Hepatocyte (in vitro differentiated cells): Measurements from ENCODE around the gene NRL. TPM values are rescaled to one million over a fixed set of nuclear protein-coding genes. Genes with fewer than 3 reads are reported as not detected.

Experiments used
- DNase-seq: peaks from one replicate; pipeline ENCODE4 v3.0.0-alpha.2; 2016; ENCODE audit warnings: low spot score
- H2AFZ ChIP-seq: fragments of 200-600 bp; sonication (generic); 2 replicates; pipeline ENCODE4 v1.6.0; 2016; ENCODE audit warnings: antibody characterized with exemption, mild to moderate bottlenecking
- H3K27ac ChIP-seq: fragments of 200-600 bp; sonication (generic); 2 replicates; pipeline ENCODE4 v1.5.1; 2016; ENCODE audit warnings: mild to moderate bottlenecking
- H3K27me3 ChIP-seq: fragments of 200-600 bp; sonication (generic); 2 replicates; pipeline ENCODE4 v1.6.1; 2016
- H3K36me3 ChIP-seq: fragments of 200-600 bp; sonication (generic); replicated peaks from 2 replicates; pipeline ENCODE4 v1.5.1; 2016; ENCODE audit warnings: low read depth; ENCODE audit not compliant: insufficient read depth
- H3K4me1 ChIP-seq: fragments of 200-600 bp; sonication (generic); 2 replicates; pipeline ENCODE4 v1.5.1; 2016; ENCODE audit warnings: mild to moderate bottlenecking, moderate library complexity; ENCODE audit not compliant: insufficient read depth
- H3K4me2 ChIP-seq: fragments of 200-600 bp; sonication (generic); 2 replicates; pipeline ENCODE4 v1.6.0; 2016
- H3K4me3 ChIP-seq: fragments of 200-600 bp; sonication (generic); 2 replicates; pipeline ENCODE4 v1.5.1; 2016; ENCODE audit warnings: mild to moderate bottlenecking
- H3K79me2 ChIP-seq: fragments of 200-600 bp; sonication (generic); 2 replicates; pipeline ENCODE4 v1.6.0; 2017; ENCODE audit warnings: mild to moderate bottlenecking
- H3K9me2 ChIP-seq: fragments of 200-600 bp; sonication (generic); replicated peaks from 2 replicates; pipeline ENCODE4 v1.6.0; 2017; ENCODE audit warnings: mild to moderate bottlenecking; ENCODE audit not compliant: insufficient read depth
- H3K9me3 ChIP-seq: fragments of 200-600 bp; sonication (generic); 2 replicates; pipeline ENCODE4 v1.5.1; 2016; ENCODE audit warnings: low read depth, mild to moderate bottlenecking
- H4K20me1 ChIP-seq: fragments of 200-600 bp; sonication (generic); 2 replicates; pipeline ENCODE4 v1.6.0; 2016; ENCODE audit warnings: mild to moderate bottlenecking; ENCODE audit not compliant: insufficient read depth, poor library complexity, severe bottlenecking
- CTCF ChIP-seq: fragments of 200-600 bp; sonication (generic); IDR thresholded peaks from 2 replicates; pipeline ENCODE4 v1.5.1; 2016; ENCODE audit warnings: antibody characterized with exemption, mild to moderate bottlenecking; ENCODE audit not compliant: poor library complexity
- EZH2 ChIP-seq: fragments of 200-600 bp; sonication (generic); IDR thresholded peaks from 2 replicates; pipeline ENCODE4 v1.6.1; 2016; ENCODE audit warnings: antibody characterized with exemption, mild to moderate bottlenecking, borderline replicate concordance
- EZH2phosphoT487 ChIP-seq: fragments of 200-600 bp; sonication (generic); IDR thresholded peaks from one replicate; pipeline ENCODE4 v1.6.1; 2018; ENCODE audit warnings: antibody characterized with exemption, mild to moderate bottlenecking, low read depth, moderate library complexity; ENCODE audit not compliant: unreplicated experiment, severe bottlenecking
- WGBS: methylation state at CpG from one replicate; pipeline ENCODE4 v1.1.6; 2016; ENCODE audit warnings: low lambda C conversion rate; ENCODE audit errors: missing lambda C conversion rate; 5-methylcytosine and 5-hydroxymethylcytosine counted together
- polyA plus RNA-seq: library from polyadenylated mRNA; unstranded; fragments of >200 nt; fragmentation: Nextera tagmentation; extraction: Ambion mirVana; gene quantifications from 2 replicates; pipeline ENCODE4 v1.2.1, GENCODE V29; 2016
- total RNA-seq: library from RNA; depleted of rRNA; stranded (reverse); fragments of >200 nt; gene quantifications from 2 replicates; pipeline ENCODE4 v1.2.3, GENCODE V29; 2014

Gene NRL
- total and polyA plus RNA-seq, 2 experiments from 2014 or later: 1.2 to 2.4 TPM

- 93% methylated on average over 9 of the region's 9 CpGs for WGBS
- Histone ChIP-seq H3K4me2 (peak overlapping the region; percentile 97), H3K9me2 (no peaks in the 10 kb centered on the region), H3K27me3 (no peaks in the 10 kb centered on the region), H2AFZ (no peak overlapping the region), H3K4me1 (peaks cover 7% of the 10 kb centered on the region), H3K9me3 (no peaks in the 10 kb centered on the region), H4K20me1 (peaks cover 3% of the 10 kb centered on the region), H3K36me3 (no peaks in the 10 kb centered on the region), H3K27ac (no peak overlapping the region), H3K4me3 (no peak overlapping the region), H3K79me2 (peaks cover 45% of the 10 kb centered on the region)
- no peak for DNase-seq
- no peak for TF ChIP-seq CTCF
- no peak for TF ChIP-seq EZH2
- no peak for TF ChIP-seq EZH2phosphoT487
These were observed 24.7 kb upstream of the NRL start for GRCh38 chr14:24139272-24139934.

- Histone ChIP-seq H3K4me1 (peaks cover 7% of the 10 kb centered on the region), H3K4me3 (no peak overlapping the region), H3K79me2 (peaks cover 43% of the 10 kb centered on the region), H3K9me3 (no peaks in the 10 kb centered on the region), H3K27me3 (no peaks in the 10 kb centered on the region), H2AFZ (no peak overlapping the region), H3K9me2 (no peaks in the 10 kb centered on the region), H4K20me1 (peaks cover 3% of the 10 kb centered on the region), H3K27ac (no peak overlapping the region), H3K36me3 (no peaks in the 10 kb centered on the region), H3K4me2 (no peak overlapping the region)
- TF ChIP-seq EZH2phosphoT487 (no peak), EZH2 (no peak), CTCF (no peak)
- no peak for DNase-seq
- 96% methylated on average over 13 of the region's 13 CpGs for WGBS
These were observed 23.9 kb upstream of the NRL start for GRCh38 chr14:24138396-24139271.

- H3K27me3 ChIP-seq: no peaks in the 10 kb centered on the region
- H3K36me3 ChIP-seq: no peaks in the 10 kb centered on the region
- H3K79me2 ChIP-seq: peaks cover 43% of the 10 kb centered on the region
- no peak overlapping the region for H3K4me3 ChIP-seq
- TF ChIP-seq EZH2phosphoT487 (no peak), EZH2 (no peak), CTCF (no peak)
- no peak overlapping the region for H3K4me2 ChIP-seq
- no peaks in the 10 kb centered on the region for H3K9me3 ChIP-seq
- H2AFZ ChIP-seq: no peak overlapping the region
- peaks cover 3% of the 10 kb centered on the region for H4K20me1 ChIP-seq
- H3K9me2 ChIP-seq: no peaks in the 10 kb centered on the region
- 95% methylated on average over 8 of the region's 8 CpGs for WGBS
- no peak overlapping the region for H3K27ac ChIP-seq
- H3K4me1 ChIP-seq: peaks cover 7% of the 10 kb centered on the region
- DNase-seq: no peak
These were observed 23.0 kb upstream of the NRL start for GRCh38 chr14:24137529-24138395.
